DMS153 treated with DMSO at 0.1 percent for 48 hours (cell line): ENCODE results near the gene PRAMEF33.
"Not testable (repeated sequence)": the region's sequence is repeated elsewhere in the genome, so short reads cannot be mapped to it uniquely, and the experiment has no call there.

ENCODE experiments used
- DNase-seq: peaks from one replicate; lab custom pipeline; 2025; ENCODE audit not compliant: unreplicated experiment; lab: John Stamatoyannopoulos, UW

PRAMEF33 gene, protein sequence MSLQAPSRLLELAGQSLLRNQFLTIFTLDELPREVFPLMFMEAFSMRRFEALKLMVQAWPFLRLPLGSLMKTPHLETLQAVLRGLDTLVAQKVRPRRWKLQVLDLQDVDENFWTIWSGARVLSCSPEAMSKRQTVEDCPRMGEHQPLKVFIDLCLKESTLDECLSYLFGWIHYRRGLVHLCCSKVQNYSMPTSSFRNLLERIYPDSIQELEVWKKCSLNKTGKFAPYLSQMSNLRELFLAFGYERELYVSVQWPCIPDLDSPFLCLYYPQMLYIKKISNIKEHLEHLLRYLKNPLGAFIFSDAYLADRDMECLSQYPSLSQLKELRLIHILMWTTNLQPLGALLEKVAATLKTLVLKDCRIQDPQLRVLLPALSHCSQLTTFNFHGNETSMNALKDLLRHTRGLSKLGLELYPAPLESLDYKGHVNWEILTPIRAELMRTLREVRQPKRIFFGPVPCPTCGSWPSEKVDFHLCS

DNA sequence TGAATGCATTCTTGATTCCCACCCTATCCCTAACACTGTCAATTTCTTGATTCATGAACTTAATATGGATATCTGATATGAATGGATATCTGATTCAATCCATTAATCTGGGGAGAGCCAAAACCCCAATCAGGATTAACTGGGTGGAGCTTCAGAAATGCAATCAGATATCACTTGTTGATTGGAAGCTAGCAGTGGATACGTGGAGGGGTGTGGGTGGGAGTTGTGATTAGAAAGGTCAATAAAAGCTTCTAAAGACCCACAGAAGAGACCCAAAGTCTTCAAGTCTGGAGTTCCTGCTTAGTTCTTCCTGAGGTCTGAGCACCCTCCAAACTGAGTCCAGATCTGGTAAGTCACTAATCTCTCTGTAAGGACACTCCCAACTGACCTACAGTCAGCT is at the start of gene PRAMEF33:
Gene PRAMEF33 (plus strand): TSS at position 301 of the 400 bp plus-strand sequence. CDS start 2,416 bp downstream, outside the sequence.
- not testable (repeated sequence) for DNase-seq

DNA sequence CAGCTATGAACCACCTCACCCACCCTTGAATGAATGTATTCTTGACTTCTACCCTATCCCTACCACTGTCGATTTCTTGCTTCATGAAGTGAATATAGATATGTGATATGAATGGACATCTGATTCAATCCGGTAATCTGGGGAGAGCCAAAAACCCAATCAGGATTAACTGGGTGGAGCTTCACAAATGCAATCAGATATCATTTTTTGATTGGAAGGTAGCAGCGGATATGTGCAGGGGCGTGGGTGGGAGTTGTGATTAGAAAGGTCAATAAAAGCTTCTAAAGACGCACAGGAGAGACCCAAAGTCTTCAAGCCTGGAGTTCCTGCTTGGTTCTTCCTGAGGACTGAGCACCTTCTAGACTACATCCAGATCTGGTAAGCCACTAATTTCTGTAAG is 49.4 kb upstream of the PRAMEF33 start, which contains the start of gene PRAMEF5:
Gene PRAMEF5 (plus strand): TSS at position 301 of the 400 bp plus-strand sequence. CDS start 5,071 bp downstream, outside the sequence.
- not testable (repeated sequence) for DNase-seq

GRCh38 chr1:13265124-13265523 is 38.2 kb upstream of the PRAMEF33 start:
- DNase-seq: not testable (repeated sequence)

GRCh38 chr1:13277016-13277415 is 26.3 kb upstream of the PRAMEF33 start:
- DNase-seq: not testable (repeated sequence)

DNA sequence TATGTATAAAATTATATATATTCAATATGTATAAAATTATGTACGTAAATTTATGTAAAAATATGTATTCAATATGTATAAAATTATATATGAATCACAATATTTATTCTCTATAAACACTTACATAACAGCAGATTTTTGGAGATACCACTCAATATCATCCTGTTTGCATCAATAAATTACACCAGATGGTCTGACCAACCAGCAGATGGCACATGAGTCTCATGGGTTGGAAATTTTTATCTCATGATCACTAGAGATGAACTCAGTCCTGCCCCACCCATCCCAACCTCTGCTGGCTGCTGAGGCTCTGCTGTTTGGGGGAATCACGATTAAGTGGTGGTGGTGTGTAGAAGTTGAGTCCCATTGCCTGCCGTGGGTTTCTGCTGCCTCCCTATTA is 23.7 kb upstream of the PRAMEF33 start:
- DNase-seq: not testable (repeated sequence)

- DNase-seq: not testable (repeated sequence)
These were observed 18.3 kb upstream of the PRAMEF33 start, which contains the start of gene PRAMEF8 for GRCh38 chr1:13285037-13285436. PRAMEF8 (minus strand) TSS chr1:13285137; CDS start chr1:13284091, 1,046 bp downstream.

GRCh38 chr1:13289030-13289429 is 14.3 kb upstream of the PRAMEF33 start:
- not testable (repeated sequence) for DNase-seq

DNA sequence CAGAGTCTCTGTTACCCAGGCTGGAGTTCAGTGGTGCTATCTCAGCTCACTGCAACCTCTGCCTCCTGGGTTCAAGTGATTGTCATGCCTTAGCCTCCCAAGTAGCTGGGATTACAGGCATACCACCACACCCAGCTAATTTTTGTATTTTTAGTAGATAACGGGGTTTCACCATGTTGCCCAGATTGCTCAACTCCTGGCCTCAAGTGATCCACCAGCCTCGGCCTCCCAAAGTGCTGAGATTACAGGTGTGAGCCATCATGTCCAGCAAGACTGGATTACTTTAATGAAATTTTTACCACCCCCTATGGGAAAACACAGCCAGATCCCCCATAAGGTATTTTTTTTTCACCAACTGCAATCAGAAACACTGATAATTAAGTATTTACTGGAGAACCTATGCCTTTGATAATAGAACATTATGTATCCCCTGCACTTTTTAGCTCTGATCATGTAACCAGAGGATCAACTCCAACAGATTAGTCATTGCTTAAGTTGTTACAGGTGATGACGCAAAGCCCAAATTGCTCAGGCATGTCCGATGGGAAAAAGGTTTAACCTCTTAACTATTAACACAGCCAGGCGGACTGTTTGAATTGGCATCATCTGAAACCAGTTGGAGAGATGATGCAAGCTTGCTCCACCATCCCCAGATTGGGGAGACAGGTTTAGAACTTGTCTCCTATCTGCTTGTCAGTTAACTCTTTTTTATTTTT is 6.0 kb upstream of the PRAMEF33 start:
- DNase-seq: not testable (repeated sequence)

DNA sequence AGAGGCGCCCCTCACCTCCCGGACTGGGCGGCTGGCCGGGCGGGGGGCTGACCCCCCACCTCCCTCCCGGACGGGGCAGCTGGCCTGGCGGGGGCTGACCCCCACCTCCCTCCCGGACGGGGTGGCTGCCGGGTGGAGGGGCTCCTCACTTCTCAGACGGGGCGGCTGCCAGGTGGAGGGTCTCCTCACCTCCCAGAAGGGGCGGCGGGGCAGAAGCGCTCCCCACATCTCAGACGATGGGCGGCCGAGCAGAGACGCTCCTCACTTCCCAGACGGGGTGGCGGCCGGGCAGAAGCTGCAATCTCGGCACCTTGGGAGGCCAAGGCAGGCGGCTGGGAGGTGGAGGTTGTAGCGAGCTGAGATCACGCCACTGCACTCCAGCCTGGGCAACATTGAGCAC is 4.6 kb upstream of the PRAMEF33 start:
- DNase-seq: not testable (repeated sequence)

- DNase-seq: not testable (repeated sequence)
These were observed 1.1 kb upstream of the PRAMEF33 start for GRCh38 chr1:13302197-13302596.

DNA sequence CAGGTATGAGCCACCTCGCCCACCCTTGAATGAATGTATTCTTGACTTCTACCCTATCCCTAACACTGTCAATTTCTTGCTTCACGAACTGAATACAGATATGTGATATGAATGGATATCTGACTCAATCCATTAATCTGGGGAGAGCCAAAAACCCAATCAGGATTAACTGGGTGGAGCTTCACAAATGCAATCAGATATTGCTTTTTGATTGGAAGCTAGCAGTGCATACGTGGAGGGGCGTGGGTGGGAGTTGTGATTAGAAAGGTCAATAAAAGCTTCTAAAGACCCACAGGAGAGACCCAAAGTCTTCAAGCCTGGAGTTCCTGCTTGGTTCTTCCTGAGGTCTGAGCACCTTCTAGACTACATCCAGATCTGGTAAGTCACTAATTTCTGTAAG is 11.9 kb downstream of the PRAMEF33 start, which contains the start of gene PRAMEF15:
Gene PRAMEF15 (plus strand): TSS at position 301 of the 400 bp plus-strand sequence. CDS start 2,827 bp downstream, outside the sequence.
- not testable (repeated sequence) for DNase-seq

DNA sequence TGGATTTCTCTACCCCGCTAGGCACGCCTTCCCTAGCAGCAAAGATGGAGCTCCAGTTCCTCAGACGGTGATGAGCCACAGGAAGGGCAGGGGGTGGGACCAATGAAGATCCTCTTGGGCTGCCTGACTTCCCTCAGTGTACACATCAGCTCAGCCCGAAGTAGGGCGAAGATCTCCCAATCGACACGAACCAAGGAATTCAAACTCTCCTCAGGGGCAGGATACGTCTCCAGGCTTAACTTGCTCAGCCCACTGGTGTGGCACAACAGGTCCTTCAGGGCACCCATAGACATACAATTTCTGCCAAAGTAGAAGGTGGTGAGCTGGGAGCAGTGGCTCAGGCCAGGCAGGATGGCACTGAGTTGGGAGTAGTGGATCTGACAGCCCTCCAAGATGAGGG is 39.2 kb downstream of the PRAMEF33 start:
- DNase-seq: not testable (repeated sequence)

- DNase-seq: not testable (repeated sequence)
These were observed 43.7 kb downstream of the PRAMEF33 start, which contains the start of gene PRAMEF14 for GRCh38 chr1:13347034-13347433. PRAMEF14 (minus strand) TSS chr1:13347134; CDS start chr1:13345314, 1,820 bp downstream.

GRCh38 chr1:13353476-13353875 is 50.1 kb downstream of the PRAMEF33 start:
- not testable (repeated sequence) for DNase-seq

GRCh38 chr1:13354475-13354874 is 51.1 kb downstream of the PRAMEF33 start:
- DNase-seq: not testable (repeated sequence)

DNA sequence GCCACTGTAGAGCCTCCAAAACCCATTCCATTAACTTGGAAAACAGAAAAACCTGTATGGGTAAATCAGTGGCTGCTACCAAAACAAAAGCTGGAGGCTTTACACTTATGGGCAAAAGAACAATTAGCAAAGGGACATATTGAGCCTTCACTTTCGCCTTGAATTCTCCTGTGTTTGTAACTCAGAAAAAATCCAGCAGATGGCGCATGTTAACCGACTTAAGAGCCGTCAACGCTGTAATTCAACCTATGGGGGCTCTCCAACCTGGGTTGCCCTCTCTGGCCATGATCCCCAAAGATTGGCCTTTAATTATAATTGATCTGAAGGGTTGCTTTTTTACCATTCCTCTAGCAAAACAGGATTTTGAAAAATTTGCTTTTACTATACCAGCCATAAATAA is 53.4 kb downstream of the PRAMEF33 start:
- DNase-seq: peak; percentile 22
